ENCODE measurements around the gene NLRC4.
A peak's percentile ranks its signal among the peaks of the same experiment; 100 is the strongest.

Gene NLRC4

GRCh38 chr2:32274289-32274688 is 9.6 kb upstream of the NLRC4 start:
- in situ Hi-C loops (cut with HindIII; ENCODE audit: low pct_unique_long_range_greater_than_20kb, low sequenced_read_pairs) = no loop called here
- TF ChIP-seq JUND (IDR thresholded peaks at IDR 0.05; ENCODE audit: low read depth) = no peak

GRCh38 chr2:32272279-32272678 is 7.6 kb upstream of the NLRC4 start:
- in situ Hi-C loops (cut with HindIII; ENCODE audit: low pct_unique_long_range_greater_than_20kb, low sequenced_read_pairs) = no loop called here
- no peak for TF ChIP-seq JUND (IDR thresholded peaks at IDR 0.05; ENCODE audit: low read depth)
- no peak for DNase-seq (ENCODE audit: low read depth in 1 of 2, low spot score in 1 of 2)

More at GRCh38 chr2:32274289-32274688, 9.6 kb upstream of the NLRC4 start:
- no peak for DNase-seq (ENCODE audit: low read depth in 1 of 2, low spot score in 1 of 2)

DNA sequence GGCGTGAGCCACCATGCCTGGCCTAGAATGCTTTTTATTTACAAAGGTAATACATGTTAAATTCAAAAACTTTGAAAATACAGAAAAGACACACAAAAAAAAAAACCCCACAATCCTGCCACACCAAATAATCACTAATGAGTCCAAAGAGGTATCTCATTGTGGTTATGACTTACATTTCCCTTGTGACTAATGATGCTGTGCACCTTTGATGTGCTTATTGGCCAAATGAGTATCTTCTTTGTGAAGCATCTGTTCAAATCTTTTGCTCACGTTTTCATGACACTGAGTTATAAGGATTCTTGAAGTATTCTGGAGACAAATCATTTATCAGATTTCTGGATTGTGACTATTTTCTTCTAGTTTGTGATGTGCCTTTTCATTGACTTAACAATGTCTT is 6.4 kb upstream of the NLRC4 start:
- no peak for TF ChIP-seq JUND (IDR thresholded peaks at IDR 0.05; ENCODE audit: low read depth)
- in situ Hi-C loops (cut with HindIII; ENCODE audit: low pct_unique_long_range_greater_than_20kb, low sequenced_read_pairs) = no loop called here
- no peak for DNase-seq (ENCODE audit: low read depth in 1 of 2, low spot score in 1 of 2)

- in situ Hi-C loops (cut with HindIII; ENCODE audit: low pct_unique_long_range_greater_than_20kb, low sequenced_read_pairs) = no loop called here
- no peak for DNase-seq (ENCODE audit: low read depth in 1 of 2, low spot score in 1 of 2)
- TF ChIP-seq JUND (IDR thresholded peaks at IDR 0.05; ENCODE audit: low read depth) = no peak
Measured at GRCh38 chr2:32262105-32262504, 2.6 kb downstream of the NLRC4 start.

- no peak for DNase-seq (ENCODE audit: low read depth in 1 of 2, low spot score in 1 of 2)
- TF ChIP-seq JUND (IDR thresholded peaks at IDR 0.05; ENCODE audit: low read depth) = no peak
- in situ Hi-C loops (cut with HindIII; ENCODE audit: low pct_unique_long_range_greater_than_20kb, low sequenced_read_pairs) = no loop called here
Measured at GRCh38 chr2:32260376-32260775, 4.3 kb downstream of the NLRC4 start.

DNA sequence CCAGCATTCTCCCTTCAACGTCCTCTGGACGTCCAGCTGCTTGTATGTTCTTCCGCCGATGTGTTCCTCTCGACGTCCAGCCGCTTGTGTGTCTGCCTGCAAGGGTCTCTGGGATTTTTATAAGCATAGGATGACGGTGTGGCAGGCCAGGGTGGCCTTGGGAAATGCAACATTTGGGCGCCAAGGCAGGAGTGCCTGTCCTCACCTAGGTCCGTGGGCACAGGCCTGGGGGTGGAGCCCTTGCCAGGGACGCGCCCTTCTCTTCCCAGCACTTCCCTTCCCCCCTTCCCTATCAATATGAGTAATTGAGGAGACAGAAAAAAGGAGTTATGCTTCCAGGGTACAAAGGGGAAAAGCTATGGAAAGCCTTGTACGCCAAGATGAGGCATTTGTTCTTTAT is 6.4 kb downstream of the NLRC4 start:
- in situ Hi-C loops (cut with HindIII; ENCODE audit: low pct_unique_long_range_greater_than_20kb, low sequenced_read_pairs) = no loop called here
- TF ChIP-seq JUND (IDR thresholded peaks at IDR 0.05; ENCODE audit: low read depth) = no peak

GRCh38 chr2:32250290-32250689 is 14.4 kb downstream of the NLRC4 start:
- DNase-seq (ENCODE audit: low read depth in 1 of 2, low spot score in 1 of 2) = no peak
- no peak for TF ChIP-seq JUND (IDR thresholded peaks at IDR 0.05; ENCODE audit: low read depth)
- in situ Hi-C loops (cut with HindIII; ENCODE audit: low pct_unique_long_range_greater_than_20kb, low sequenced_read_pairs) = no loop called here

More for the DNA sequence above, 6.4 kb downstream of the NLRC4 start:
- no peak for DNase-seq (ENCODE audit: low read depth in 1 of 2, low spot score in 1 of 2)

DNA sequence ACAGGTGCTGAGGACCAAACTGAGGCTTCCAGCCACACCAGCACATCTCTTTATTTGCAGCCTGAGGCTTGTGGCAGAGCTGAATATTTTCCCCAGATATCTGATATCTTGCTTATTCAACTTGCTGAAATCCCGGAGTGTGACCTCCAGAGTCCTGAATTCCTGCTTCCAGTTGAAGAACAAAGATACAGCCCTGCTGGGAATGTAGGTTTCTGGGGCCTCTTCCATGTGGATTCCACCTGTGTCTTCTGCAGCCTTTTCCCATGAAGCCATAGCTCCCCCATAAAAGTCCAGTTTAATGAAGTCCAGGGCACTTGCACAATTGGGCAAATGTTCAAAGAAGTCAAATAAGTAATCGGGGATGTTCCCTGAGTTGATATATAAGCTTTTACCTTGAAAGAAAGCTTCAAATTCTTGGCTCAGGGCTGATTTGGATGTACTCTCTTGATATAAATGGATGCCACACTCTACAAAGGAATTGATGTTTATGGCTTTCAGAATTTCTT is 14.9 kb downstream of the NLRC4 start:
- TF ChIP-seq JUND (IDR thresholded peaks at IDR 0.05; ENCODE audit: low read depth) = no peak
- no peak for DNase-seq (ENCODE audit: low read depth in 1 of 2, low spot score in 1 of 2)
- in situ Hi-C loops (cut with HindIII; ENCODE audit: low pct_unique_long_range_greater_than_20kb, low sequenced_read_pairs) = no loop called here

GRCh38 chr2:32248299-32248698 is 16.4 kb downstream of the NLRC4 start:
- DNase-seq (ENCODE audit: low read depth in 1 of 2, low spot score in 1 of 2) = no peak
- in situ Hi-C loops (cut with HindIII; ENCODE audit: low pct_unique_long_range_greater_than_20kb, low sequenced_read_pairs) = no loop called here
- TF ChIP-seq JUND (IDR thresholded peaks at IDR 0.05; ENCODE audit: low read depth) = no peak

- in situ Hi-C loops (cut with HindIII; ENCODE audit: low pct_unique_long_range_greater_than_20kb, low sequenced_read_pairs) = no loop called here
- peak in 1 of 2 experiments; percentile 1 for DNase-seq (ENCODE audit: low read depth in 1 of 2, low spot score in 1 of 2)
Measured at GRCh38 chr2:32246911-32247310, 17.8 kb downstream of the NLRC4 start.

DNA sequence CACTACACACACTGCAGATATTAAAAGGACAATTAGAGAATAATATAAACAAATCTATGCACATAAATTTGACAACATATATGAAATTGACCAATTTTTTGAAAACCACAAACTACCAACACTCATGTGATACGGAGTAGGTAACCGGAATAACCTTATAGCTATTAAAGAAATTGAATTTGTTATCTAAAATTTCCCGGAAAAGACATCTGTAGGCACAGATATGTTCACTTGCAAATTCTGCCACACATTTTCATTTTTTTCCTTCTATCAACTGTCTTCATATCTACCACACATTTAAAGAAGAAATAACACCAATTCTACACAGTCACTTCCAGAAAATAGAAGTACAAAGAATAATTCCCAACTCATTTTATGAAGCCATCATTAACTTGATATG is 22.4 kb downstream of the NLRC4 start:
- no peak for DNase-seq (ENCODE audit: low read depth in 1 of 2, low spot score in 1 of 2)
- in situ Hi-C loops (cut with HindIII; ENCODE audit: low pct_unique_long_range_greater_than_20kb, low sequenced_read_pairs) = no loop called here
- TF ChIP-seq JUND (IDR thresholded peaks at IDR 0.05; ENCODE audit: low read depth) = no peak

More at GRCh38 chr2:32246911-32247310, 17.8 kb downstream of the NLRC4 start:
- no peak for TF ChIP-seq JUND (IDR thresholded peaks at IDR 0.05; ENCODE audit: low read depth)

DNA sequence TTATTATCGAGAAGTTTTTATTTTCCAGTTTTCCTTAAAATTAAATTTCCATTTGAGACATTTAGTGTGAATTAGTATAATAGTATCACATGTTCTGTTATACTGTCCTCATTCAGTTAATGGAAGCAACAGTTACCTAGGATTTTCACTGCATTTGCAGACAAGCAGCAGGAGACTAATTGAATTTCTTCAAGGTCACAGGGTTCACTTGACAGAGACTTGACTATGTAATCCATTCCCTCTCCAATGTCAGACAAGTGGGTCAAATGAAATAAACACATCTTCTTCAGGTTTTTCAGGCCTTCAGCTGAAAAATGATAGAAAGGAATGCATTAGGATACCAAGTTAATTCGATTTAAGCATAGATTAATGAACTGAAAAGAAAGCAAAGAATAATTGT is 26.7 kb downstream of the NLRC4 start:
- in situ Hi-C loops (cut with HindIII; ENCODE audit: low pct_unique_long_range_greater_than_20kb, low sequenced_read_pairs) = no loop called here
- TF ChIP-seq JUND (IDR thresholded peaks at IDR 0.05; ENCODE audit: low read depth) = no peak
- no peak for DNase-seq (ENCODE audit: low read depth in 1 of 2, low spot score in 1 of 2)

- no peak for DNase-seq (ENCODE audit: low read depth in 1 of 2, low spot score in 1 of 2)
- in situ Hi-C loops (cut with HindIII; ENCODE audit: low pct_unique_long_range_greater_than_20kb, low sequenced_read_pairs) = no loop called here
- TF ChIP-seq JUND (IDR thresholded peaks at IDR 0.05; ENCODE audit: low read depth) = no peak
Measured at GRCh38 chr2:32237488-32237887, 27.2 kb downstream of the NLRC4 start.

DNA sequence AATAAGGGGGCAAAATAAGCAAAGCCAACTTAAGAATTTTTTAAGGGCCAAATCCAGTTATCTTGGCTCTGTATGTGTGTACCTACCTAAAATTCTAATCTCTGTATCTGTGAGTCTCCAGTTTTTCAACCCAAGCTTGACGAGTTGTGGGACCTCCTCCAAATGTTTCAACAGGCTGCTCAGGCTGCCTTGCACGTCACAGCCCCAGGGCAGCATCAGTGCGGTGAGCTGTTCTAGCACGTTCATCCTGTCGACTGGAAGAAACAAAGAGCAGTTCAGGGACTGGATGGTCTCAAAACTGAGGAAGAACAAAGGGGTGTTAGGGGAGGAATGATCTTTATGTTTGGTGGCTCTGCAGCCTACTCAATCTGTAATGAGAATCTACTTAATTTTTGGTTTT is 29.4 kb downstream of the NLRC4 start:
- TF ChIP-seq JUND (IDR thresholded peaks at IDR 0.05; ENCODE audit: low read depth) = no peak
- peak in 1 of 2 experiments; percentile 2 for DNase-seq (ENCODE audit: low read depth in 1 of 2, low spot score in 1 of 2)
- in situ Hi-C loops (cut with HindIII; ENCODE audit: low pct_unique_long_range_greater_than_20kb, low sequenced_read_pairs) = no loop called here
